K562 (cell line): ENCODE data around the gene JADE2. TPM values are rescaled to one million over a fixed set of nuclear protein-coding genes. Genes with fewer than 3 reads are reported as not detected.

Experiments
- CREB3 ChIP-seq: fragments of 450-650 bp; conservative IDR thresholded peaks from 2 replicates; pipeline ENCODE4 v1.6.1; 2016; ENCODE audit warnings: missing genetic modification characterization, low read depth, mild to moderate bottlenecking, missing compliant biosample characterization, moderate library complexity
- CREB5 ChIP-seq: fragments of 250-450 bp; sonication (Bioruptor Pico); IDR thresholded peaks from 2 replicates; pipeline ENCODE4 v1.5.0; 2020; ENCODE audit warnings: mild to moderate bottlenecking
- HNRNPLL ChIP-seq: fragments of 200-400 bp; formaldehyde crosslinking; IDR thresholded peaks from 2 replicates; pipeline ENCODE4 v1.6.1; 2017; ENCODE audit warnings: low read length, low read depth, mild to moderate bottlenecking; ENCODE audit not compliant: poor library complexity, severe bottlenecking
- JUND ChIP-seq, 2 experiments: IDR thresholded peaks; 2 replicates in 1 of 2; 3 replicates in 1 of 2; pipeline ENCODE4 v1.6.1; 2011; ENCODE audit warnings: borderline replicate concordance in 2 of 2, low read depth in 2 of 2, low read length in 2 of 2, improper control_type of control experiment in 1 of 2, missing biosample characterization in 1 of 2, missing genetic modification characterization in 1 of 2, missing genetic modification reagents in 1 of 2
- TGIF2 ChIP-seq: sonication (generic); formaldehyde crosslinking; IDR thresholded peaks from 2 replicates; pipeline ENCODE4 v1.8.1; 2022; ENCODE audit warnings: mild to moderate bottlenecking, missing genetic modification reagents, moderate library complexity
- ZNF3 ChIP-seq: fragments of 250-450 bp; sonication (Bioruptor Pico); IDR thresholded peaks from 2 replicates; pipeline ENCODE4 v1.5.0; 2021; ENCODE audit warnings: mild to moderate bottlenecking, moderate library complexity
- polyA plus RNA-seq, 8 experiments: library from polyadenylated mRNA; depleted of rRNA in 4 of 8; stranded (reverse) in 5 of 8; unstranded in 3 of 8; fragments of >200 nt; fragmentation: Nextera tagmentation in 2 of 8; fragmentation: Illumina TruSeq in 1 of 8; extraction: Ambion mirVana in 2 of 8; extraction: Trizol in 1 of 8; gene quantifications; 2 replicates each; pipeline versions ENCODE4 v1.2.1 to v1.2.3, GENCODE V29; 2011 to 2014; ENCODE audit warnings: inconsistent platforms in 1 of 8, missing spikeins in 1 of 8
- total RNA-seq, 7 experiments: library from RNA; depleted of rRNA in 6 of 7; stranded (reverse); fragments of >200 nt in 6 of 7; fragmentation: Illumina TruSeq in 2 of 7; extraction: Trizol in 2 of 7; gene quantifications; 2 replicates each; pipeline versions ENCODE4 v1.2.1 to v1.2.3, GENCODE V29; 2011 to 2021; ENCODE audit warnings: low replicate concordance in 1 of 7
- TF ChIP-seq, protein P1 (sequence below), 2 experiments: IDR thresholded peaks; 2 replicates each; pipeline ENCODE4 v1.6.1; 2012; ENCODE audit warnings: improper control_type of control experiment in 2 of 2, low read depth in 2 of 2, low read length in 2 of 2, borderline replicate concordance in 1 of 2
- TF ChIP-seq, protein P2 (sequence below): fragments of 250-450 bp; sonication (Bioruptor Pico); IDR thresholded peaks from 2 replicates; pipeline ENCODE4 v1.4.0; 2020; ENCODE audit warnings: mild to moderate bottlenecking, moderate library complexity
- TF ChIP-seq, protein P3 (sequence below): sonication (generic); formaldehyde crosslinking; IDR thresholded peaks from 2 replicates; pipeline ENCODE4 v1.8.0; 2022; ENCODE audit warnings: mild to moderate bottlenecking, low read depth, missing genetic modification reagents

Gene JADE2
- total and polyA plus RNA-seq, 9 of the 15 experiments (the other 6 are each of a cell fraction or from before 2014, with no cell fraction given) = 0.50 to 23.3 (median 9.1) TPM

GRCh38 chr5:134547579-134547978 is 22.1 kb downstream of the JADE2 start (continued):
- TF ChIP-seq, protein P1, sequence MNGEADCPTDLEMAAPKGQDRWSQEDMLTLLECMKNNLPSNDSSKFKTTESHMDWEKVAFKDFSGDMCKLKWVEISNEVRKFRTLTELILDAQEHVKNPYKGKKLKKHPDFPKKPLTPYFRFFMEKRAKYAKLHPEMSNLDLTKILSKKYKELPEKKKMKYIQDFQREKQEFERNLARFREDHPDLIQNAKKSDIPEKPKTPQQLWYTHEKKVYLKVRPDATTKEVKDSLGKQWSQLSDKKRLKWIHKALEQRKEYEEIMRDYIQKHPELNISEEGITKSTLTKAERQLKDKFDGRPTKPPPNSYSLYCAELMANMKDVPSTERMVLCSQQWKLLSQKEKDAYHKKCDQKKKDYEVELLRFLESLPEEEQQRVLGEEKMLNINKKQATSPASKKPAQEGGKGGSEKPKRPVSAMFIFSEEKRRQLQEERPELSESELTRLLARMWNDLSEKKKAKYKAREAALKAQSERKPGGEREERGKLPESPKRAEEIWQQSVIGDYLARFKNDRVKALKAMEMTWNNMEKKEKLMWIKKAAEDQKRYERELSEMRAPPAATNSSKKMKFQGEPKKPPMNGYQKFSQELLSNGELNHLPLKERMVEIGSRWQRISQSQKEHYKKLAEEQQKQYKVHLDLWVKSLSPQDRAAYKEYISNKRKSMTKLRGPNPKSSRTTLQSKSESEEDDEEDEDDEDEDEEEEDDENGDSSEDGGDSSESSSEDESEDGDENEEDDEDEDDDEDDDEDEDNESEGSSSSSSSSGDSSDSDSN (IDR thresholded peaks at IDR 0.05; ENCODE audit: borderline replicate concordance in 1 of 2, low read depth in 2 of 2, low read length in 2 of 2) = no peak
- TF ChIP-seq TGIF2 (CRISPR knock-in tag) (no peak), CREB5 (CRISPR knock-in tag) (no peak), CREB3 (tag) (no peak), HNRNPLL (no peak), ZNF3 (CRISPR knock-in tag) (no peak), JUND (IDR thresholded peaks at IDR 0.05; ENCODE audit: borderline replicate concordance, low read depth, low read length) (no peak), JUND (tag; IDR thresholded peaks at IDR 0.05; ENCODE audit: borderline replicate concordance, low read depth, low read length) (no peak)
- TF ChIP-seq, protein P2, sequence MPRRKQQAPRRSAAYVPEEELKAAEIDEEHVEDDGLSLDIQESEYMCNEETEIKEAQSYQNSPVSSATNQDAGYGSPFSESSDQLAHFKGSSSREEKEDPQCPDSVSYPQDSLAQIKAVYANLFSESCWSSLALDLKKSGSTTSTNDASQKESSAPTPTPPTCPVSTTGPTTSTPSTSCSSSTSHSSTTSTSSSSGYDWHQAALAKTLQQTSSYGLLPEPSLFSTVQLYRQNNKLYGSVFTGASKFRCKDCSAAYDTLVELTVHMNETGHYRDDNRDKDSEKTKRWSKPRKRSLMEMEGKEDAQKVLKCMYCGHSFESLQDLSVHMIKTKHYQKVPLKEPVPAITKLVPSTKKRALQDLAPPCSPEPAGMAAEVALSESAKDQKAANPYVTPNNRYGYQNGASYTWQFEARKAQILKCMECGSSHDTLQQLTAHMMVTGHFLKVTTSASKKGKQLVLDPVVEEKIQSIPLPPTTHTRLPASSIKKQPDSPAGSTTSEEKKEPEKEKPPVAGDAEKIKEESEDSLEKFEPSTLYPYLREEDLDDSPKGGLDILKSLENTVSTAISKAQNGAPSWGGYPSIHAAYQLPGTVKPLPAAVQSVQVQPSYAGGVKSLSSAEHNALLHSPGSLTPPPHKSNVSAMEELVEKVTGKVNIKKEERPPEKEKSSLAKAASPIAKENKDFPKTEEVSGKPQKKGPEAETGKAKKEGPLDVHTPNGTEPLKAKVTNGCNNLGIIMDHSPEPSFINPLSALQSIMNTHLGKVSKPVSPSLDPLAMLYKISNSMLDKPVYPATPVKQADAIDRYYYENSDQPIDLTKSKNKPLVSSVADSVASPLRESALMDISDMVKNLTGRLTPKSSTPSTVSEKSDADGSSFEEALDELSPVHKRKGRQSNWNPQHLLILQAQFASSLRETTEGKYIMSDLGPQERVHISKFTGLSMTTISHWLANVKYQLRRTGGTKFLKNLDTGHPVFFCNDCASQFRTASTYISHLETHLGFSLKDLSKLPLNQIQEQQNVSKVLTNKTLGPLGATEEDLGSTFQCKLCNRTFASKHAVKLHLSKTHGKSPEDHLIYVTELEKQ (CRISPR knock-in tag) = no peak
- TF ChIP-seq, protein P3, sequence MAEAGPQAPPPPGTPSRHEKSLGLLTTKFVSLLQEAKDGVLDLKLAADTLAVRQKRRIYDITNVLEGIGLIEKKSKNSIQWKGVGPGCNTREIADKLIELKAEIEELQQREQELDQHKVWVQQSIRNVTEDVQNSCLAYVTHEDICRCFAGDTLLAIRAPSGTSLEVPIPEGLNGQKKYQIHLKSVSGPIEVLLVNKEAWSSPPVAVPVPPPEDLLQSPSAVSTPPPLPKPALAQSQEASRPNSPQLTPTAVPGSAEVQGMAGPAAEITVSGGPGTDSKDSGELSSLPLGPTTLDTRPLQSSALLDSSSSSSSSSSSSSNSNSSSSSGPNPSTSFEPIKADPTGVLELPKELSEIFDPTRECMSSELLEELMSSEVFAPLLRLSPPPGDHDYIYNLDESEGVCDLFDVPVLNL = no peak
